T-helper 1 cell treated with Interleukin-12 subunit alpha and Interleukin-12 subunit beta and Interleukin-4 antibody, amounts not matched to agents 30 μg/mL and 1 μg/mL, for 36 hours (primary cell): ENCODE results near the gene DENND10.
A peak's percentile ranks its signal among the peaks of the same experiment; 100 is the strongest.
"Not testable (repeated sequence)": the region's sequence is repeated elsewhere in the genome, so short reads cannot be mapped to it uniquely, and the experiment has no call there.

ENCODE experiments used
- H3K27ac Mint-ChIP-seq: one replicate; pipeline ENCODE4 v1.8.0; 2021; ENCODE audit warnings: mild to moderate bottlenecking, mixed read lengths
- H3K27me3 Mint-ChIP-seq: one replicate; pipeline ENCODE4 v1.8.0; 2021; ENCODE audit warnings: low read depth, mixed read lengths
- H3K36me3 Mint-ChIP-seq: one replicate; pipeline ENCODE4 v1.8.0; 2021; ENCODE audit warnings: low read depth, mixed read lengths
- H3K4me1 Mint-ChIP-seq: one replicate; pipeline ENCODE4 v1.8.0; 2021; ENCODE audit warnings: low read depth, mixed read lengths
- H3K4me3 Mint-ChIP-seq: one replicate; pipeline ENCODE4 v1.8.0; 2021; ENCODE audit warnings: mild to moderate bottlenecking, moderate library complexity, mixed read lengths
- H3K9me3 Mint-ChIP-seq: one replicate; pipeline ENCODE4 v1.8.0; 2021; ENCODE audit warnings: mixed read lengths

Gene DENND10

DNA sequence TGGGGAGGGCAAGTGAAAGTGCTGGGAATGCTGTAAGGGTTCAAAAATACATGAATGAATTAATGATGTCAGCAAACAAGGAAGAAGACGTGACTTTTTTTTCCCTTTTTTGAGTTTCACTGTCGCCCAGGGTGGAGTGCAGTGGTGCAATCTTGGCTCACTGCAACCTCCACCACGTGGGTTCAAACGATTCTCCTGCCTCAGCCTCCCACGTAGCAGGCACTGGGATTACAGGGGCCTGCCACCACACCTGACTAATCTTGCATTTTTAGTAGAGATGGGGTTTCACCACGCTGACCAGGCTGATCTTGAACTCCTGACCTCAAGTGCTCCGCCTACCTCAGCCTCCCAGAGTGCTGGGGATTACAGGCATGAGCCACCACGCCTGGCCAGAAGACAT is 30.0 kb downstream of the DENND10 start:
- Mint-ChIP-seq H3K4me3 (peak overlapping the region; percentile 50), H3K36me3 (peaks cover 55% of the 10 kb centered on the region), H3K9me3 (no peaks in the 10 kb centered on the region), H3K4me1 (peaks cover 61% of the 10 kb centered on the region), H3K27ac (peak overlapping the region; percentile 98), H3K27me3 (no peaks in the 10 kb centered on the region)

DNA sequence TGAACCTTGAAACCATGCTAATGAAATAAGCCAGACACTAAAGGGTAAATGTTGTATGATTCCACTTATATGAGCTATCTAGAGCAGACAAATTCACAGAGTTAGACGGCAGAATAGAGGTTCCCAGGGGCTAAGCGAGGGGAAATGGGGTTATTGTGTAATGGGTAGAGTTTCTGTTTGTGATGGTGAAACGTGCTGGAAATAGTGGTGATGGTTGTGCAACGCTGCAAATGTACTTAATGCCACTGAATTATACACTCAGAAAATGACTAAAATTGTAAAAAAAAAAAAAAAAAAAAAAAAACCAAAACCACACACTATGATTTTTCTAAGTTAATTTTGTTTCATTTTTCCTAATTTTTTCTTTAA is 31.6 kb downstream of the DENND10 start:
- H3K4me1 Mint-ChIP-seq: peaks cover 55% of the 10 kb centered on the region
- no peaks in the 10 kb centered on the region for H3K9me3 Mint-ChIP-seq
- no peaks in the 10 kb centered on the region for H3K27me3 Mint-ChIP-seq
- H3K4me3 Mint-ChIP-seq: peak overlapping the region; percentile 70
- H3K27ac Mint-ChIP-seq: peak overlapping the region; percentile 42
- H3K36me3 Mint-ChIP-seq: peaks cover 48% of the 10 kb centered on the region

DNA sequence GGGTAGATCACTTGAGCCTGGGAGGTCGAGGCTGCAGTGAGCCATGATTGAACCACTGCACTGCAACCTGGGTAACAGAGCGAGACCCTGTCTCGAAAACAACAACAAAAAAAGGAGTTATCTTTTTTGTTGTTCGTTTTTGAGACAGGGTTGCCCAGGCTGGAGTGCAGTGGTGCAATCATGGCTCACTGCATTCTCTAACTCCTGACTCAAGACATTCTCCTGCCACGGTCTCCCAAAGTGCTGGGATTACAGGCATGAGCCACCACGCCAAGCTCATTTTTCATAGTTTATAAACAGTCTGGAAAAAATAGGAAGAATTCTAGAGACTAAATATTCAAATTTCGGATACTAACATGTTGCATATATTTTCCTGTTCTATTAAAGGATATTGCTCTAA is 32.2 kb downstream of the DENND10 start:
- H3K4me1 Mint-ChIP-seq: peaks cover 49% of the 10 kb centered on the region
- H3K27ac Mint-ChIP-seq: peak overlapping the region; percentile 42
- H3K36me3 Mint-ChIP-seq: peaks cover 42% of the 10 kb centered on the region
- no peaks in the 10 kb centered on the region for H3K27me3 Mint-ChIP-seq
- H3K9me3 Mint-ChIP-seq: no peaks in the 10 kb centered on the region
- H3K4me3 Mint-ChIP-seq: no peak overlapping the region

DNA sequence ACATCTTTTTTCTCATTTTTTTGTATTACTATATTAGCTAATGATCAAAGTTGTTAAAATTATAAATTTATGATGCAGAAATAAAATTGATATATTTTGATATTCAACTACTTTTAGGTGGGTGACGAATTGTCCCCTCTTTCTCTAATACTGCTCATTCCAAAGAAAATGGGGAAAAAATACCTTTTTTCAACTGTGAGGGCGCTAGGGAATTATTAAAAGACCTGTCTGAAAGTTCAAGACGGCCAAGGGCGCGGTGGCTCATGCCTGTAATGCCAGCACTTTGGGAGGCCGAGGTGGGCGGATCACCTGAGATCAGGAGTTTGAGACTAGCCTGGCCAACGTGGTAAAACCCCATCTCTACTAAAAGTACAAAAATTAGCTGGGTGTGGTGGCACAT is 34.0 kb downstream of the DENND10 start:
- H3K9me3 Mint-ChIP-seq, H3K27ac Mint-ChIP-seq, H3K27me3 Mint-ChIP-seq, H3K4me3 Mint-ChIP-seq: not testable (repeated sequence)
- Mint-ChIP-seq H3K4me1 (peaks cover 34% of the 10 kb centered on the region), H3K36me3 (peaks cover 28% of the 10 kb centered on the region)

DNA sequence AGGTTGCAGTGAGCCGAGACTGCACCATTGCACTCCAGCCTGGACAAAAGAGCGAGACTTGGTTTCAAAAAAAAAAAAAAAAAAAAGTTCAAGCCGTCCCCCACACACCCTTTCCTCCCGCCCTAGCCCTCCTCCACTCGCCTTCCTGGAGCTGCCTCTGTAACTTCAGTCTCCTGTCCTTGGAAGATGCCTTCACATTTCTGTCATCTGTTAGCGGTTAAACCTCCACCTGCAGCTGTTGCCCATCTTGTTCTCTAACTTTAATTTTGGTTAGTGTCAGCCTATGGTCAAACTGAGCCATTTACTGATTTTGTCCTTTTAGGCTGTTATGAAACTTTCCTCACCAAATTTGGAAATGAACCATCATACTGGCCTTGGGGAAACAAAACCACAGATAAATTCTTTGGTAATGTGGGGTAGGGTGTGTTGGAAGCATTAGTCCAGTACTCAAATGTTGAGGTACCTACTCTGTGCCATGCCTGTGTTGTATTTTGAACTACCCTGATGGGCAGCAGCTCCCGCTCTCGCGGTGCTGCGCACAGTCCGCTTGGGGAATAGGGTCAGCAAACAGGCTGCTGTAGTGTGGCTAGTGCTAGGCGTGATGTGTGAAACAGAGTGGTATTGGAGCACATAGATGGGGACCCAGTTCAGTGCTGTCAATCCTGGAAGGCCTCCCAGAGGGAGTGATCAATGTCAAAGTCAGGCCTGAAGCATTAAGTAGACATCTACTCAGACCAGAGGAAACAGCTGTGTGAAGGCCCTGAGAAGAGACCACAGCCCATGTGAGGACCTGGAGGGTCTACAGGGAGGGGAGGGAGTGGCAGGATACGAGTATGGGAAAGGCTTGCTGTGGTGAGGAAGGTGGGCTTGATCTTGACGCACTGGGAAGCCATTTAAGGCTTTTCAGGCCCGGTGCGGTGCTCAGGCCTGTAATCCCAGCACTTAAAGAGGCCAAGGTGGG is 34.7 kb downstream of the DENND10 start:
- peak overlapping the region; percentile 20 for H3K27ac Mint-ChIP-seq
- H3K4me1 Mint-ChIP-seq: peaks cover 27% of the 10 kb centered on the region
- H3K9me3 Mint-ChIP-seq: no peaks in the 10 kb centered on the region
- peaks cover 21% of the 10 kb centered on the region for H3K36me3 Mint-ChIP-seq
- H3K27me3 Mint-ChIP-seq: no peaks in the 10 kb centered on the region
- no peak overlapping the region for H3K4me3 Mint-ChIP-seq

DNA sequence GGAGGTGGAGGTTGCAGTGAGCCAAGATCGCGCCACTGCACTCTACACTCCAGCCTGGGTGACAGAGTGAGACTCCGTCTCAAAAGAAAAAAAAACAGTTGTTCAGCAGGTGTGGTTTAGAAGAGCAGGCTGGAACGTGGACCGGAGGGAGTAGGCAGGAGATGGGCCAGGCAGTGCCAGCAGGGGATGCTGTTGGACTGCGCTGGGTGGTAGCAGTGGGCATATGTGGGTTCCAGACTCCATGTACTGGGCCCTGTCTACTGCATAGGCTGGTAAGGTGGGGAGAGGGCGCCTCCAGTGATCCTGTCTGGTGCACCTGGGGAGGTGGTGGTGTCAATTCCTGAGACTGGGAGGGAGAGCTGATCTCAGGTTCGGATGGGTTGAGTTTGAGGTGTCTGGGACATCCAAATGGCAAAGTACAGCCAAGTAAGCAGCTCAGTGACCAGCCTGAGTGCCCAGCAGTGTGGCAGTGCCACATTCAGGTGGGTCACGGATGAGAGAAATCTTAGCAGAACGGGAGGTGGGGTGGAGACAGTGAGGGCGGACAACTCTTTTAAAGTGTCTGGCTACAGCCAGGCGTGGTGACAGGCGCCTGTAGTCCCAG is 35.7 kb downstream of the DENND10 start:
- H3K9me3 Mint-ChIP-seq: no peaks in the 10 kb centered on the region
- no peak overlapping the region for H3K4me3 Mint-ChIP-seq
- peak overlapping the region; percentile 20 for H3K27ac Mint-ChIP-seq
- no peaks in the 10 kb centered on the region for H3K27me3 Mint-ChIP-seq
- H3K4me1 Mint-ChIP-seq: peaks cover 22% of the 10 kb centered on the region
- peaks cover 18% of the 10 kb centered on the region for H3K36me3 Mint-ChIP-seq

DNA sequence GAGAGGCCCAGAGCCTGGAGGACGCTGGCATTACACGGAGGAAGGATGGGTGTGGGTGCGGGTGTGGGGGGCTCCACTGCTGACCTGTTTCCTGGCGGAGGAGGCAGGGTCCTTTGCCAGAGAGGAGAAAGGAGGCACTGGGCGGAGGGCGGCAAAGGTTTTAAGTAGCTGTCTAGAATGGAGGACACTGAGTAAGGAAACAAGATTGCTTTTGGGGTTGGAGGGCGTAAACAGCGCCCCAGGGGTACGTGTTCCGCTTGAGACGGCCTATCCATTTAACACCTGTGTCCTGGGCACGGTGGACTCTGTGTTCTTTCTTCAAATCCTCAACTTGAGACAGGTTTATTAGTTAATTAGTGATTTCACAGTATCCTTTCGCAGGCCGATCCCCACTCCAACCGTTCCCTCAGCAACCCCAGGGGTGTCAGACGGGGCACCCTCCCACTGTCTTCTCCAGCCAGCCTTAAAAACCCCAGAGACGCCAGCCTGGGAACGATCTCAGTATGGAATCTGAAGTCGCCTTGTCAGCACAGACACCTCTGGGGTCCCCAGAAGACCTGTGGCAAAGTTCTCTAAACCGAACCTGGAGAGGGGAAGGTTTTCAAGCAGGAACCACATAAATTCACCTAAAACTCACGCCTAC is 36.8 kb downstream of the DENND10 start:
- H3K36me3 Mint-ChIP-seq: peaks cover 13% of the 10 kb centered on the region
- no peak overlapping the region for H3K4me3 Mint-ChIP-seq
- no peaks in the 10 kb centered on the region for H3K9me3 Mint-ChIP-seq
- no peak overlapping the region for H3K27ac Mint-ChIP-seq
- H3K27me3 Mint-ChIP-seq: no peaks in the 10 kb centered on the region
- peaks cover 17% of the 10 kb centered on the region for H3K4me1 Mint-ChIP-seq

DNA sequence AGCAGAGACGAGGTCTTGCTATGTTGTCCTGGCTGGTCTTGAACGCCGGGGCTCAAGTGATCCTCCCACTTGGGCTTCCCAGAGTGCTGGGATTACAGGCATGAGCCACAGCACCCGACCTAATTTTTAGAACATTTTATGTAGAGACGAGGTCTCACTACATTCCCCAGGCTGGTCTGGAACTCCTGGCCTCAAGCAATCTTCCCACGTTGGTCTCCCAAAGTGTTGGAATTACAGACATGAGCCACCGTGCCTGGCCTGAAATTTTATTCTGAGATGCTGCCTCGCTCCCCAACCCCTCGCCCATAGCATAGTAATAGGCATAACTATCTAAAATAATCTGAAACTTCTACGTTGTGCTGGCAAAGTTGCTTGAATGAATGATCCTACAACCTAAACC is 39.7 kb downstream of the DENND10 start:
- H3K36me3 Mint-ChIP-seq: peaks cover 12% of the 10 kb centered on the region
- H3K4me1 Mint-ChIP-seq: peaks cover 11% of the 10 kb centered on the region
- H3K27me3 Mint-ChIP-seq: no peaks in the 10 kb centered on the region
- no peak overlapping the region for H3K4me3 Mint-ChIP-seq
- no peaks in the 10 kb centered on the region for H3K9me3 Mint-ChIP-seq
- H3K27ac Mint-ChIP-seq: peak overlapping the region; percentile 55

DNA sequence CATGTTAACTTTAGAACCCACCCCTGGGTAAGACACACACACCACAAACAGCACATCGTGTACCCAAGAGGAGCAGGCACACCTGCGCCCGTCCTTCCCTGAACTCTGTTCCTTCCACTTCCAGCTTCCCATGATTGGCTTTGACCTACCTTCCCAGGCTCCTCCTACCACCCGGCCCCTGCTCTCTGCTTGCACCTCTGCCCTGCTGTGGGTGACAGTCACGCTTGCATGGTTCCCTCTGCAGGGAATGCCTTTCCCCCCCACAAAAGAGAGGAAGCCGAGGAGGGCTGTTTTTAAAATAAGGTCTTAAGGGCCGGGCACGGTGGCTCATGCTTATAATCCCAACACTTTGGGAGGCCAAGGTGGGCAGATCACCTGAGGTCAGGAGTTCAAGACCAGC is 45.2 kb downstream of the DENND10 start:
- Mint-ChIP-seq H3K36me3 (peaks cover 18% of the 10 kb centered on the region), H3K4me1 (no peaks in the 10 kb centered on the region), H3K9me3 (no peaks in the 10 kb centered on the region), H3K27me3 (no peaks in the 10 kb centered on the region), H3K27ac (no peak overlapping the region), H3K4me3 (no peak overlapping the region)

DNA sequence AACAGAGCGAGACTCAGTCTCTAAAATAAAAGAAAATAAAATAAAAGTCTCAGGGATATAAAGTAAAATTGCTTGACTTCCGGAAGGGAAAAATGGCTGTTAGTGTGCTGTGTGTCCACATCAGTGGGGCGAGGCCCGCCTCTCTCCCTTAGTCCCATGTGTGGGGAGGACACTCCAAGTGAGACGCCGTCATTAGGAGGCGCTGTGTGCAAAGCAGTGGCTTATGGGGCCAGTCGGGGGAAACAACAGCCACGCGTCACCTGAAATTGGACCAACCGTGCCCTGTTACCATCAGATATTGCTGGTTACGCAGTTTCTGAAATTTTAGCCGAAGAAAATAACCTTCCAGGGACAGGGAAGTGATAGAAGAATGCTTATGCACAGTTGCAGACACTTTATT is 45.8 kb downstream of the DENND10 start:
- Mint-ChIP-seq H3K9me3 (no peaks in the 10 kb centered on the region), H3K27me3 (no peaks in the 10 kb centered on the region), H3K4me3 (no peak overlapping the region), H3K36me3 (peaks cover 20% of the 10 kb centered on the region), H3K27ac (no peak overlapping the region), H3K4me1 (no peaks in the 10 kb centered on the region)

DNA sequence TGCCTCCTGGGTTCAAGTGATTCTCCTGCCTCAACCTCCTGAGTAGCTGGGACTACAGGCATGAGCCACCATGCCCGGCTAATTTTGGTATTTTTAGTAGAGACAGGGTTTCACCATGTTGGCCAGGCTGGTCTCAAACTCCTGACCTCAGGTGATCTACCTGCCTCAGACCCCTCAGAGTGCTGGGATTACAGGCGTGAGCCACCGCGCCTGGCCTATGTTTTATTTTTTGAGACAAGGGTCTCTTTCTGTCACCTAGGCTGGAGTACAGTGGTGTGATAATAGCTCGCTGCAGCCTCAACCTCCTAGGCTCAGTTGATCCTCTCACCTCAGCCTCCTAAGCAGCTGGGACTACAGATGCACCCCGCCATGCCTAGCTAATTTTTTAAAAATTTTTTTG is 47.7 kb downstream of the DENND10 start:
- not testable (repeated sequence) for H3K4me1 Mint-ChIP-seq, H3K4me3 Mint-ChIP-seq, H3K27me3 Mint-ChIP-seq, H3K27ac Mint-ChIP-seq, H3K9me3 Mint-ChIP-seq
- peaks cover 27% of the 10 kb centered on the region for H3K36me3 Mint-ChIP-seq

DNA sequence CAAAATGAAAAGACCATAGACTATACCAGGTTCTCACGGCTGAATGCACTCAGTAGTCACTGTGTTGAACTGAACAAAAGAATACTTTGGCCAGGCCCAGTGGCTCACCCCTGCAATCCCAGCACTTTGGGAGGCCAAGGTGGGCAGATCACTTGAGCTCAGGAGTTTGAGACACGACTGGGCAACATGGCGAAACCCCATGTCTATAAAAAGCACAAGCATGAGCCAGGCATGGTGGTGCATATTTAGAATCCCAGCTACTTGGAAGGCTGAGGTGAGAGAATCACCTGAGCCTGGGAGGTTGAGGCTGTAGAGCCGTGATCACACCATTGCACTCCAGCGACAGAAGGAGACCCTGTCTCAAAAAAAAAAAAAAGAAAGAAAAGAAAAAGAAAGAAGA is 49.1 kb downstream of the DENND10 start:
- Mint-ChIP-seq H3K4me1 (peaks cover 2% of the 10 kb centered on the region), H3K4me3 (no peak overlapping the region), H3K27ac (no peak overlapping the region), H3K36me3 (peaks cover 33% of the 10 kb centered on the region), H3K27me3 (no peaks in the 10 kb centered on the region), H3K9me3 (no peaks in the 10 kb centered on the region)

DNA sequence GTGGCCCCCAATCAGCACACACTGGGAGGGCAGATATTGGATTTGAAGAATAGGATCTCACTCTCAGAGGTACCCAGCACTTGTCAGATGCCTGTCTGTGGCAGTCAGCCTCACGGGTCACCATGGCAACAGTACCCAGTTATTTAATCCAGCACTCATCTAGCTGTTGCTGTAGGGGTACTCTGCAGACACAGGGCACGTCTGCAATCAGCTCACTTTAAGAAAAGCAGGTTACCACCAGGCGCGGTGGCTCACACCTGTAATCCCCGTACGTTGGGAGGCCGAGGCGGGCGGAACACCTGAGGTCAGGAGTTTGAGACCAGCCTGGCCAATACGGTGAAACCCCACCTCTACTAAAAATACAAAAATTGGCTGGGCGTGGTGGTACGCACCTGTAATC is 49.7 kb downstream of the DENND10 start:
- Mint-ChIP-seq H3K36me3 (peaks cover 34% of the 10 kb centered on the region), H3K27ac (no peak overlapping the region), H3K27me3 (no peaks in the 10 kb centered on the region), H3K9me3 (no peaks in the 10 kb centered on the region), H3K4me3 (no peak overlapping the region), H3K4me1 (peaks cover 2% of the 10 kb centered on the region)

DNA sequence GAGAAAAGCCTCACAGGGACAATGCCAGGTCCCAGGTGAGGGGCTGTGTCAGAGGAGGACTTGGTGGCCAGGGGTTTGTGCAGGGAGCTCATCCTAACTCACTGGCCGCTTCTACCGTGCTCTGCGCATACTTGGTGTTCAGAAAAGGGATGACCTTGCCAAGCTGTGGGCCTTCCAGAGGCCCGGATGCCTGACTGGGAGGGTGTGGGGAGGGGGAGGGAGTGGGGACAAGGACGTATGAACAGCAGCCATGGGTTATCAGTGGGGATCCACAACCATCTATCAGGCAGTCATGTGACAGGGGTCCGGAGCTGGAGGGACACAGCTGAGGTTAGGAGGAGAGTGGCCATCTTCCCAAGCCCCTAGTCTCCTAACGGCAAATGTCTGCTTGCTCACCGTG is 55.4 kb downstream of the DENND10 start:
- no peaks in the 10 kb centered on the region for H3K9me3 Mint-ChIP-seq
- peaks cover 27% of the 10 kb centered on the region for H3K36me3 Mint-ChIP-seq
- H3K27me3 Mint-ChIP-seq: no peaks in the 10 kb centered on the region
- no peak overlapping the region for H3K4me3 Mint-ChIP-seq
- H3K27ac Mint-ChIP-seq: no peak overlapping the region
- peaks cover 15% of the 10 kb centered on the region for H3K4me1 Mint-ChIP-seq
